B cell (primary cell): ENCODE data around the gene AKAP6. TPM values are rescaled to one million over a fixed set of nuclear protein-coding genes. Genes with fewer than 3 reads are reported as not detected.

Source experiments
- ATAC-seq: fragments of 200-7000 bp; cut with Tn5 transposase; one replicate; pipeline ENCODE4 v1.10.0; 2021; ENCODE audit warnings: low read depth, mild to moderate bottlenecking, moderate number of reproducible peaks, moderate library complexity
- CTCF ChIA-PET: fragments of 350-600 bp; sonication (Branson Sonifier 250); formaldehyde crosslinking; loops from one replicate; lab custom pipeline; 2021; ENCODE audit warnings: antibody characterized with exemption, inconsistent platforms; lab: Charles Lee
- POLR2A ChIA-PET: fragments of 350-600 bp; sonication (Branson Sonifier 250); formaldehyde crosslinking; loops from one replicate; lab custom pipeline; 2021; ENCODE audit warnings: antibody characterized with exemption; lab: Charles Lee
- DNase-seq: peaks from one replicate; pipeline ENCODE4 v3.0.0; 2013
- H2AFZ ChIP-seq: 2 replicates; pipeline ENCODE4 v1.6.1; 2012; ENCODE audit warnings: mild to moderate bottlenecking, low read depth, low read length; ENCODE audit not compliant: insufficient read depth, poor library complexity, severe bottlenecking
- H3K27ac ChIP-seq, 2 donors: 1 replicate in 1 of 2; 2 replicates in 1 of 2; pipeline ENCODE4 v1.5.1; 2012 to 2013; ENCODE audit warnings: low read length in 2 of 2, mild to moderate bottlenecking in 2 of 2, moderate library complexity in 1 of 2
- H3K27me3 ChIP-seq, 4 experiments: fragments of 200-600 bp in 1 of 4; sonication (generic) in 1 of 4; replicated peaks in 1 of 4; 1 replicate in 2 of 4; 2 replicates in 2 of 4; pipeline versions ENCODE4 v1.6.1 to v1.7.0; 2013 to 2016; ENCODE audit warnings: low read length in 3 of 4, mild to moderate bottlenecking in 2 of 4, mixed read lengths in 1 of 4, moderate library complexity in 1 of 4; ENCODE audit not compliant: insufficient read depth in 4 of 4, control insufficient read depth in 3 of 4; ENCODE audit errors: control extremely low read depth in 1 of 4
- H3K36me3 ChIP-seq, 2 experiments: replicated peaks in 1 of 2; 1 replicate in 1 of 2; 2 replicates in 1 of 2; pipeline versions ENCODE4 v1.6.1 to v1.7.1; 2013; ENCODE audit warnings: low read length in 1 of 2; ENCODE audit not compliant: insufficient read depth in 2 of 2, control insufficient read depth in 1 of 2; ENCODE audit errors: control extremely low read depth in 1 of 2, extremely low read depth in 1 of 2
- H3K4me1 ChIP-seq, 2 donors: fragments of 200-600 bp in 1 of 2; sonication (generic) in 1 of 2; 1 replicate in 1 of 2; 2 replicates in 1 of 2; pipeline versions ENCODE4 v1.5.1 to v1.6.1; 2013 to 2017; ENCODE audit warnings: low read length in 2 of 2; ENCODE audit not compliant: control insufficient read depth in 2 of 2, insufficient read depth in 2 of 2
- H3K4me2 ChIP-seq: replicated peaks from 2 replicates; pipeline ENCODE3; 2012; ENCODE audit warnings: mild to moderate bottlenecking, low read depth, low read length; ENCODE audit not compliant: poor library complexity, severe bottlenecking
- H3K4me3 ChIP-seq, 5 experiments: fragments of 200-600 bp in 1 of 5; sonication (generic) in 1 of 5; 1 replicate in 3 of 5; 2 replicates in 2 of 5; pipeline versions ENCODE4 v1.5.1 to v1.7.0; 2011 to 2016; ENCODE audit warnings: low read length in 4 of 5, mild to moderate bottlenecking in 4 of 5, low read depth in 2 of 5, control low read depth in 1 of 5, moderate library complexity in 1 of 5; ENCODE audit not compliant: insufficient read depth in 1 of 5; ENCODE audit errors: control extremely low read depth in 1 of 5, extremely low read depth in 1 of 5
- H3K79me2 ChIP-seq: fragments of 200-600 bp; sonication (generic); one replicate; pipeline ENCODE4 v1.6.0; 2016; ENCODE audit warnings: low read length; ENCODE audit not compliant: control insufficient read depth, insufficient read depth
- H3K9ac ChIP-seq: fragments of 200-600 bp; sonication (generic); 2 replicates; pipeline ENCODE4 v1.6.1; 2017; ENCODE audit warnings: mild to moderate bottlenecking, low read length, moderate library complexity
- H3K9me3 ChIP-seq, 3 donors: one replicate each; pipeline versions ENCODE4 v1.6.1 to v1.7.1; 2013; ENCODE audit warnings: low read length in 2 of 3; ENCODE audit not compliant: control insufficient read depth in 2 of 3, insufficient read depth in 1 of 3; ENCODE audit errors: control extremely low read depth in 1 of 3
- H4K20me1 ChIP-seq: 2 replicates; pipeline ENCODE4 v1.6.0; 2012; ENCODE audit warnings: mild to moderate bottlenecking, low read length; ENCODE audit not compliant: insufficient read depth, control insufficient read depth, poor library complexity, severe bottlenecking
- H3K27ac Mint-ChIP-seq: one replicate; pipeline ENCODE4 v1.8.0; 2021; ENCODE audit warnings: mixed read lengths
- H3K27me3 Mint-ChIP-seq: one replicate; pipeline ENCODE4 v1.8.0; 2021; ENCODE audit warnings: mixed read lengths
- H3K4me1 Mint-ChIP-seq: one replicate; pipeline ENCODE4 v1.8.0; 2021; ENCODE audit warnings: mixed read lengths
- H3K4me3 Mint-ChIP-seq: one replicate; pipeline ENCODE4 v1.8.0; 2021; ENCODE audit warnings: mixed read lengths
- H3K9me3 Mint-ChIP-seq: one replicate; pipeline ENCODE4 v1.8.0; 2022; ENCODE audit warnings: mixed read lengths; ENCODE audit not compliant: insufficient read depth
- EZH2 ChIP-seq: IDR thresholded peaks from 2 replicates; pipeline ENCODE4 v1.6.1; 2012; ENCODE audit warnings: borderline replicate concordance, low read depth, mild to moderate bottlenecking, moderate library complexity, low read length; ENCODE audit not compliant: insufficient read depth, poor library complexity, severe bottlenecking
- WGBS: methylation state at CpG from one replicate; pipeline ENCODE4 v1.1.5; 2013; ENCODE audit warnings: missing lambda C conversion rate; ENCODE audit not compliant: insufficient coverage; 5-methylcytosine and 5-hydroxymethylcytosine counted together
- intact Hi-C: fragments of 100-400 bp; cut with micrococcal nuclease; formaldehyde crosslinking; loops from one replicate; pipeline ENCODE4 v1.10.0; 2022
- polyA plus RNA-seq: library from polyadenylated mRNA; depleted of rRNA; stranded (reverse); fragments of >200 nt; gene quantifications from 2 replicates; pipeline ENCODE4 v1.2.3, GENCODE V29; 2012
- total RNA-seq, 2 donors: library from RNA; stranded (reverse); fragments of 120-200 nt in 1 of 2; gene quantifications; 1 replicate in 1 of 2; 2 replicates in 1 of 2; pipeline versions ENCODE4 v1.2.3 to v1.2.4, GENCODE V29; 2013 to 2022
- TF ChIP-seq, protein P1 (sequence below): fragments of 200-600 bp; IDR thresholded peaks from one replicate; pipeline ENCODE4 v1.8.0; 2022; ENCODE audit warnings: antibody characterized with exemption, mild to moderate bottlenecking

The AKAP6 gene
- total and polyA plus RNA-seq, 2 donors (not counting 1 experiment from before 2014, with no cell fraction given), result 1.4 to 2.8 TPM

DNA sequence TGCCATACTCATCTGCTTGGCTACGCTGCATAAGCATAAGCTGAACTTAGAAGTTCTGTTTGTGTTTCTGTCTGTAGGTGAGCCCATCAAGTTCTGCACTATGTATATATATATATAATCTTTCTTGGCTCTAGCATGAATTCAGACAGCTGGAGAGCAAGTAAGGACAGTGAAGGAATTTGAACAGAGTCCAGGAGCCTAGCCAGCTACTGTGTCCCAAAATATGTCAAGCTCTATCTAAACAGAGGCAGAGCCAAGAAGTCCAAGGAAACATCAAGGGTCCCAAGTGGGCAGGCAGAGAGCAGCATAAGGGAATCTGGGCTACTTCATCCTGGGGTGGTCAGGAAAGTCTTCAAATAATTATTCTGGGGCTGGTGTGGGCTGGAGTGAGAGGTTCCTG, 491.1 kb downstream of the AKAP6 start:
- intact Hi-C loops, result no loop called here
- Histone ChIP-seq H3K36me3 (no peaks in the 10 kb centered on the region), H2AFZ (no peak overlapping the region), H3K9ac (no peak overlapping the region), H3K27me3 (no peaks in the 10 kb centered on the region), H4K20me1 (no peaks in the 10 kb centered on the region), H3K4me3 (no peak overlapping the region), H3K4me1 (no peaks in the 10 kb centered on the region), H3K4me2 (no peak overlapping the region), H3K27ac (no peak overlapping the region), H3K9me3 (no peaks in the 10 kb centered on the region), H3K79me2 (no peaks in the 10 kb centered on the region)
- Mint-ChIP-seq H3K27ac (no peak overlapping the region), H3K9me3 (no peaks in the 10 kb centered on the region), H3K4me3 (no peak overlapping the region), H3K27me3 (no peaks in the 10 kb centered on the region), H3K4me1 (no peaks in the 10 kb centered on the region)
- ChIA-PET CTCF (no interaction called here), POLR2A (no interaction called here)
- no CpG with 5 or more reads among the region's 1 CpG for WGBS
- TF ChIP-seq EZH2, result no peak
- TF ChIP-seq, protein P1, sequence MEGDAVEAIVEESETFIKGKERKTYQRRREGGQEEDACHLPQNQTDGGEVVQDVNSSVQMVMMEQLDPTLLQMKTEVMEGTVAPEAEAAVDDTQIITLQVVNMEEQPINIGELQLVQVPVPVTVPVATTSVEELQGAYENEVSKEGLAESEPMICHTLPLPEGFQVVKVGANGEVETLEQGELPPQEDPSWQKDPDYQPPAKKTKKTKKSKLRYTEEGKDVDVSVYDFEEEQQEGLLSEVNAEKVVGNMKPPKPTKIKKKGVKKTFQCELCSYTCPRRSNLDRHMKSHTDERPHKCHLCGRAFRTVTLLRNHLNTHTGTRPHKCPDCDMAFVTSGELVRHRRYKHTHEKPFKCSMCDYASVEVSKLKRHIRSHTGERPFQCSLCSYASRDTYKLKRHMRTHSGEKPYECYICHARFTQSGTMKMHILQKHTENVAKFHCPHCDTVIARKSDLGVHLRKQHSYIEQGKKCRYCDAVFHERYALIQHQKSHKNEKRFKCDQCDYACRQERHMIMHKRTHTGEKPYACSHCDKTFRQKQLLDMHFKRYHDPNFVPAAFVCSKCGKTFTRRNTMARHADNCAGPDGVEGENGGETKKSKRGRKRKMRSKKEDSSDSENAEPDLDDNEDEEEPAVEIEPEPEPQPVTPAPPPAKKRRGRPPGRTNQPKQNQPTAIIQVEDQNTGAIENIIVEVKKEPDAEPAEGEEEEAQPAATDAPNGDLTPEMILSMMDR, result no peak
- ATAC-seq (no peak), DNase-seq (no peak)

DNA sequence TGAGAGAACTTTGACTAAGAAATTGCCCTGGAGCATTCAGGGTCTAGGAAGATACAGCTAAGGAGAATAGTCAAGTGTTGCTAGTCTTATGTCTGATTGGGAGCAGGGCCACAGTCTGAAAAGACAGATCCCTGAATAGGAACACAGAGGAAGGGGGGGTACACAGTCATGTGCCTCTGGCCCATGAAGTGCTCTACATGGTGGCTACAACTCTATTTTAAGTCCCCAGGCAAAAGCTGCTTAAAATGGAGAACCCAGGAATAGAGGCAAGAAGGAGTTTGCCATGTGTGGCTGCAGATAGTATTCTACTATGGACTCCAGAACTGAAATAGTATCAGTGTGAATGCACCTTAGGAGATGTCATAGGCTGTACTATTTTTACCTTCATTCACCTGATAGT, 491.6 kb downstream of the AKAP6 start:
- H3K36me3 ChIP-seq, result no peaks in the 10 kb centered on the region
- ChIA-PET POLR2A (no interaction called here), CTCF (no interaction called here)
- H3K9ac ChIP-seq, result no peak overlapping the region
- Mint-ChIP-seq H3K27me3 (no peaks in the 10 kb centered on the region), H3K9me3 (no peaks in the 10 kb centered on the region), H3K4me1 (no peaks in the 10 kb centered on the region), H3K4me3 (no peak overlapping the region), H3K27ac (no peak overlapping the region)
- ATAC-seq, result no peak
- H3K4me2 ChIP-seq, result no peak overlapping the region
- no peaks in the 10 kb centered on the region for H4K20me1 ChIP-seq
- no peaks in the 10 kb centered on the region for H3K4me1 ChIP-seq
- no peak overlapping the region for H2AFZ ChIP-seq
- no peaks in the 10 kb centered on the region for H3K79me2 ChIP-seq
- H3K4me3 ChIP-seq, result no peak overlapping the region
- TF ChIP-seq, protein P1, result no peak
- TF ChIP-seq EZH2, result no peak
- intact Hi-C loops, result no loop called here
- no peaks in the 10 kb centered on the region for H3K9me3 ChIP-seq
- H3K27me3 ChIP-seq, result no peaks in the 10 kb centered on the region
- DNase-seq, result no peak
- H3K27ac ChIP-seq, result no peak overlapping the region
